AG09319 (cell line): ENCODE measurements around the gene CKB.

Experiments
- DNase-seq: peaks from one replicate; pipeline ENCODE4 v3.0.0-alpha.2; 2010; ENCODE audit warnings: low read depth; ENCODE audit errors: extremely low read depth
- CTCF ChIP-seq: IDR thresholded peaks from 2 replicates; pipeline ENCODE4 v1.5.1; 2011; ENCODE audit warnings: low read depth, mild to moderate bottlenecking, inconsistent platforms, low read length, moderate library complexity

Gene CKB

GRCh38 chr14:103501041-103501870 lies 21.4 kb downstream of the CKB start:
- no peak for TF ChIP-seq CTCF
- DNase-seq: no peak

DNA sequence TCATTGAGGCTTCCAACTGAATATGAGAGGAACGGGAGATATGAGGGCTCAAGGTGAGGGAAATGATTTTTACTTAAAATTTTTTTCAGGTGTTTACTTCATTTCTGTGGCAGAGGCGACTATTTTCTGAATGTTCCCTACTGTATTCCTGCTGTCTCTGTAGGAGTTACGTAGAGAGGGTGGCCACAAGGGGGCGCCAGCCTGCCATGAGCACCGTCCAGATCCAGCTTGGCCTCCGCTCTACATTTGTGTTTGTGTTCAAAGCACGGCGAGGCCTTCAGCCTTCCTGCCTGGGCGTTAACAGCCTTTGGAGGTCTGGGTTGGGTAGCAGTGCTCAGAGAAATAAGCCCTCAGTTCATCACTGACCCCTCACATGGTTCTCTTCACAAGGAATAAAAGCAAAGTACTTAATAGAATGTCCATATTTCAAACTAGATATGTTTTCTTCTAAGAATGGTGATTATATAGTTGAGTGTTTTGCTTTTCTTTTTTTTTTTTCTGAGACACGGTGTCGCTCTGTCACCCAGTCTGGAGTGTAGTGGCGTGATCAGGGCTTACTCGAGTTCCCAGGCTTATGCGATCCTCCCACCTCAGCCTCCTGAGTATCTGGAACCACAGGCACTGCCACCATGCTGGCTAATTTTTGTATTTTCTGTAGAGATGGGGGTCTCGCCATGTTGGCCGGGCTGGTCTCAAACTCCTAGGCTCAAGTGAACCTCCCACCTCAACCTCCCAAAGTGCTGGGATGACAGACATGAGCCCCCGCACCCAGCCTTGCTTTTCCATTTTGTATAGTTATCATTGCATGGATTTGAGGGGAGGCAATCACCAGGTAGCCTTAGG lies 22.3 kb downstream of the CKB start:
- peak; percentile 65 for DNase-seq
- TF ChIP-seq CTCF: peak; percentile 96

DNA sequence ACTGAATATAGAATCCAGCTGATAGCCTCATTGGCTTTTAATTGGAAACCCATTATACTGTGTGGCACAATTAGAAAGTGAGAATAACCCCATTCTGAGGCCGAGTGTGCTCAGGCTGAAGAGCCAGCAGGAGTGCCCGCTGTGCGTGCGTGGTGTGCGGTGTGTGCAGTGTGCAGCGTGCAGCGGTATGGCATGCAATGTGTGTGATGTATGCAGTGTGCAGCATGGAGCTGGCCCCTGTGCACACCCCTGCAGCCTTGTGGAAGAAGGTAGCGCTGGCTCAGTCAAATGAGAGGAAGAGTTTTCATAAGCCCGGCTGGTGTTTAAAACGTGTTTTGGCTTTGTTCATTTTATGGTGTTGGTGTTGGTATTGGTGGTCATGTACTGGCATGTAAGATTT lies 22.9 kb downstream of the CKB start:
- no peak for TF ChIP-seq CTCF
- DNase-seq: no peak

DNA sequence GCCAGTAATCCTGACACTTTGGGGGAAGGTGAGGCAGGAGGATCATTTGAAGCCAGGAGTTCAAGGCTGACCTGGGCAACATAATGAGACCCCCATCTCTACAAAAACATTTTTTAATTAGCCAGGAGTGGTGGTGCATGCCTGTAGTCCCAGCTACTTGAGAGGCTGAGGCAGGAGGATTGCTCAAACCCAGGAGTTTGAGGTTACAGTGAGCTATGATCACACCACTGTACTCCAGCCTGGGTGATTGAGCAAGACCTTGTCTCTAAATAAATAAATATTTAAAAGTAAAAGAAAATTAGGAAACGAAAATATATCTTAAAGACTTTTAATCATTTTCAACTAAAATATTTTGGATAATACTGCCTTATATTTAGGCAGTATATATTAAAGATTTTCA lies 25.9 kb downstream of the CKB start:
- DNase-seq: no peak
- no peak for TF ChIP-seq CTCF

DNA sequence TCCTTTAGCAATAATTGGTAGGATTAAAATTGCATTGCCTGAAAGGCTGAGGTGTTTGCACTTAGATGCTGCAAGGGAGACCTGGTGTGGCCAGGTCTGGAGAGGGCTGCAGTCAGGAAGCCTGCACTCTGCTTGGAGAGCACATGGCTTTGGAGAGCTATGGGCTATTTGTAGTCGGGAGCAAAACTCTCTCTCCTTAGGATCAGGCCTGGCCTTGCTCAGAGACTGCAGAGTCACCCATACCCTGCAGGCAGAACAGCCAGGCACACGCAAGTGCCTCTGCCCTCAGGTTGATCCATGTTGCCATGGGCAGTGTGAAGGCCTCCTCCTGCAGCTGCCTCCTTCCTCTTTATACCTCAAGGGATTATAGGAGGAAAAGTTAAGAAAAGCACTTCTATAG lies 26.8 kb downstream of the CKB start:
- no peak for DNase-seq

DNA sequence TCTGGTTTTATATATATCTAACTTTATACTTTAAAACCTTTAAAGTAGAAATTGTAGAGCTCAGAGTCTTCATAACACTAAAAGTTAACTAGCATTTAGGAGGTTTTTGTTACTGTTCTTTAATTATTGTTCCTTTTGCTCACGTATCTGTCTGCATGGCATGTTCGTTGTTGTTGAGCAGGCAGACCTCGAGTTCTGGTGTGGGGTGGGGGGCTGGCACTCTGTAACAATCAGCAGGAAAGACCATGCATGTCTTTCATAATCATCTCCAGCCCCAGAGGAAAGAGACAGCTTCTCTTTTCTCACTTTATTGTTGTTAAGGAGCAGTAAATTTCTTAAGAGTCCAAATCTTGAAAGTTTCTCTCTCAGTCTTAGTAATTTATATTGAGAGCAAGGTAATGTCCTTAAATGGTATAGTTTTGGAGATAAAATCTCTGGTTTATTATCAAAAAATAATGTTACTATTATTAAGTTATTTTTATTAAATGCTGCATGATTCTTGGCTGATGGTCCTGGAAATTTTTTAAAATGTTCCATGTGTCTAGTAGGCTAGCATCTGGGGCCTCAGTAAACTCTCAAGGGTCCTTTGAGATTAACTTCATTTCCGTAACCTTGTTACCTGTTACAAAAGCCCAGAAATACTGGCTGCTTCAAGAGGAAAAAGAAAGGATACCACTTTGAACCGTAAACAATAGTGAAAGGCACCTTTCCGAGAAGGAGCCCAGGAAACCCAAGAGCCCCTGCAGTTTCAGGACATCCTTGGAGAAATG lies 30.3 kb downstream of the CKB start:
- no peak for DNase-seq
- no peak for TF ChIP-seq CTCF

More for the DNA sequence above, 26.8 kb downstream of the CKB start:
- no peak for TF ChIP-seq CTCF
